Body of pancreas (tissue), 4 donors: ENCODE results near the gene UNC5A. TPM values are rescaled to one million over a fixed set of nuclear protein-coding genes. Genes with fewer than 3 reads are reported as not detected.

Experiments
- ATAC-seq: fragments of 150-250 bp; one replicate; pipeline ENCODE4 v1.9.1; 2016
- DNase-seq, 4 donors: peaks; one replicate each; pipeline ENCODE4 v3.0.0-alpha.2; 2019
- H3K27ac ChIP-seq, 4 donors: fragments of 200-600 bp; sonication (generic); 1 replicate in 3 of 4; 2 replicates in 1 of 4; pipeline versions ENCODE4 v1.5.1 to v1.6.1; 2016 to 2019; ENCODE audit warnings: mild to moderate bottlenecking in 1 of 4, mixed read lengths in 1 of 4, moderate library complexity in 1 of 4
- H3K27me3 ChIP-seq, 2 donors: fragments of 200-600 bp; sonication (generic); one replicate each; pipeline ENCODE4 v1.6.0; 2016; ENCODE audit warnings: mild to moderate bottlenecking in 1 of 2
- H3K36me3 ChIP-seq, 2 donors: fragments of 200-600 bp; sonication (generic); replicated peaks in 1 of 2; 2 replicates each; pipeline ENCODE4 v1.5.1; 2016; ENCODE audit warnings: low read depth in 2 of 2; ENCODE audit not compliant: insufficient read depth in 1 of 2
- H3K4me1 ChIP-seq: fragments of 200-600 bp; sonication (generic); one replicate; pipeline ENCODE4 v1.6.0; 2016
- H3K4me3 ChIP-seq, 2 donors: fragments of 200-600 bp; sonication (generic); 1 replicate in 1 of 2; 2 replicates in 1 of 2; pipeline ENCODE4 v1.5.1; 2016 to 2019
- H3K9me3 ChIP-seq, 3 donors: fragments of 200-600 bp; sonication (generic); 1 replicate in 2 of 3; 2 replicates in 1 of 3; pipeline ENCODE4 v1.5.1; 2016
- CTCF ChIP-seq, 7 experiments: fragments of 450-650 bp in 4 of 7; fragments of 200-600 bp in 3 of 7; sonication (generic) in 3 of 7; IDR thresholded peaks; one replicate each; pipeline ENCODE4 v1.5.1; 2016 to 2019; ENCODE audit warnings: antibody characterized with exemption in 7 of 7
- POLR2A ChIP-seq, 3 donors: fragments of 450-650 bp; IDR thresholded peaks; one replicate each; pipeline ENCODE4 v1.6.1; 2016; ENCODE audit warnings: antibody characterized with exemption in 3 of 3, mild to moderate bottlenecking in 2 of 3
- WGBS, 2 donors: methylation state at CpG; one replicate each; pipeline ENCODE4 v1.1.5; 2017; 5-methylcytosine and 5-hydroxymethylcytosine counted together
- intact Hi-C: fragments of 100-400 bp; cut with DNase I; formaldehyde crosslinking; loops from one replicate; pipeline ENCODE4 v1.15.1; 2023
- total RNA-seq, 2 donors: library from RNA; depleted of rRNA; stranded (reverse); fragments of >200 nt; gene quantifications; one replicate each; pipeline ENCODE4 v1.1.0, GENCODE V29; 2016

Gene UNC5A
- total RNA-seq, 2 donors from 2014 or later = 0.52 to 0.66 TPM

GRCh38 chr5:176785184-176786145 lies 24.9 kb upstream of the UNC5A start:
- H3K27me3 ChIP-seq = no peaks in the 10 kb centered on the region
- TF ChIP-seq POLR2A (IDR thresholded peaks at IDR 0.05) (no peak), CTCF (IDR thresholded peaks at IDR 0.05) (no peak)
- no peaks in the 10 kb centered on the region for H3K4me1 ChIP-seq
- no peak overlapping the region for H3K4me3 ChIP-seq
- H3K36me3 ChIP-seq = no peaks in the 10 kb centered on the region
- H3K9me3 ChIP-seq = no peaks in the 10 kb centered on the region
- WGBS, 2 donors = 41 to 60% methylated on average over 15 to 27 of the region's 27 CpGs
- no peak overlapping the region for H3K27ac ChIP-seq
- no peak for ATAC-seq
- intact Hi-C loops = no loop called here
- no peak for DNase-seq

GRCh38 chr5:176787676-176788075 lies 22.7 kb upstream of the UNC5A start:
- no peaks in the 10 kb centered on the region for H3K4me1 ChIP-seq

GRCh38 chr5:176788091-176788490 lies 22.3 kb upstream of the UNC5A start:
- H3K4me3 ChIP-seq = no peak overlapping the region
- TF ChIP-seq CTCF (IDR thresholded peaks at IDR 0.05) (no peak), POLR2A (IDR thresholded peaks at IDR 0.05) (no peak)
- no peak for ATAC-seq
- no peak overlapping the region for H3K27ac ChIP-seq
- intact Hi-C loops = no loop called here
- H3K27me3 ChIP-seq = no peaks in the 10 kb centered on the region
- no peak for DNase-seq
- no peaks in the 10 kb centered on the region for H3K9me3 ChIP-seq
- no peaks in the 10 kb centered on the region for H3K4me1 ChIP-seq
- H3K36me3 ChIP-seq = no peaks in the 10 kb centered on the region
- WGBS, 2 donors = 35 to 38% methylated on average over 7 of the region's 7 CpGs

More at GRCh38 chr5:176787676-176788075, 22.7 kb upstream of the UNC5A start:
- Histone ChIP-seq H3K27me3 (no peaks in the 10 kb centered on the region), H3K4me3 (no peak overlapping the region), H3K27ac (no peak overlapping the region), H3K36me3 (no peaks in the 10 kb centered on the region), H3K9me3 (no peaks in the 10 kb centered on the region)
- intact Hi-C loops = no loop called here
- DNase-seq (no peak), ATAC-seq (no peak)
- TF ChIP-seq POLR2A (IDR thresholded peaks at IDR 0.05) (no peak), CTCF (IDR thresholded peaks at IDR 0.05) (no peak)
- WGBS, 2 donors = 52 to 81% methylated on average over 3 of the region's 3 CpGs

GRCh38 chr5:176788941-176789872 lies 21.2 kb upstream of the UNC5A start:
- intact Hi-C loops = no loop called here

More at GRCh38 chr5:176788941-176789872, 21.2 kb upstream of the UNC5A start:
- H3K36me3 ChIP-seq = no peaks in the 10 kb centered on the region
- 27 to 36% methylated on average over 16 to 20 of the region's 20 CpGs for WGBS, 2 donors
- no peak overlapping the region for H3K4me3 ChIP-seq
- no peak for DNase-seq
- no peak for TF ChIP-seq POLR2A (IDR thresholded peaks at IDR 0.05)
- ATAC-seq = no peak
- no peaks in the 10 kb centered on the region for H3K9me3 ChIP-seq
- H3K27me3 ChIP-seq = no peaks in the 10 kb centered on the region
- H3K27ac ChIP-seq = no peak overlapping the region
- no peaks in the 10 kb centered on the region for H3K4me1 ChIP-seq
